ENCODE data around the gene CALM3.

CALM3 gene

GRCh38 chr19:46615966-46616365, 14.8 kb downstream of the CALM3 start:
- TF ChIP-seq CTCF (IDR thresholded peaks at IDR 0.05; ENCODE audit: insufficient read depth, low read depth, low read length, missing control alignments), result no peak
- no peak overlapping the region for H3K4me3 ChIP-seq (ENCODE audit: low read length)
- no peak for DNase-seq (ENCODE audit: low read depth)

- TF ChIP-seq CTCF (IDR thresholded peaks at IDR 0.05; ENCODE audit: insufficient read depth, low read depth, low read length, missing control alignments), result peak; percentile 72
- peak; percentile 68 for DNase-seq (ENCODE audit: low read depth)
- no peak overlapping the region for H3K4me3 ChIP-seq (ENCODE audit: low read length)
Observed at GRCh38 chr19:46616631-46617322, 15.6 kb downstream of the CALM3 start.

DNA sequence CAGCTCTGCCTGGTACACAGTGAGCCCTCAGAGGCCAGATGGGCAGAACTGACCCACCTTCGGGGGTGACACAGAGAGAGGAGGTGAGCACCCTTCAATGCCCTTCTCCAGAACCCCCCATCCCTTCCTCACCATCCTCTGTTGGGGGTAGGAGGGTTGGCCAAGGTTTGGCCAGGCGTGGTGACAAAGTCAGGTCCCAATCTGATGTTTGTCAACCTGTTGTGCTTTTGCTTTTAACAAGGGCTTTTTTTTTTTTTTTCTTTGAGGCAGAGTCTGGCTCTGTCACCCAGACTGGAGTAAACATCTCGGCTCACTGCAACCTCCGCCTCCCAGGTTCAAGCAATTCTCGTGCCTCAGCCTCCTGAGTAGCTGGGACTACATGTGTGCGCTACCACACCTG, 16.5 kb downstream of the CALM3 start:
- H3K4me3 ChIP-seq (ENCODE audit: low read length), result no peak overlapping the region

DNA sequence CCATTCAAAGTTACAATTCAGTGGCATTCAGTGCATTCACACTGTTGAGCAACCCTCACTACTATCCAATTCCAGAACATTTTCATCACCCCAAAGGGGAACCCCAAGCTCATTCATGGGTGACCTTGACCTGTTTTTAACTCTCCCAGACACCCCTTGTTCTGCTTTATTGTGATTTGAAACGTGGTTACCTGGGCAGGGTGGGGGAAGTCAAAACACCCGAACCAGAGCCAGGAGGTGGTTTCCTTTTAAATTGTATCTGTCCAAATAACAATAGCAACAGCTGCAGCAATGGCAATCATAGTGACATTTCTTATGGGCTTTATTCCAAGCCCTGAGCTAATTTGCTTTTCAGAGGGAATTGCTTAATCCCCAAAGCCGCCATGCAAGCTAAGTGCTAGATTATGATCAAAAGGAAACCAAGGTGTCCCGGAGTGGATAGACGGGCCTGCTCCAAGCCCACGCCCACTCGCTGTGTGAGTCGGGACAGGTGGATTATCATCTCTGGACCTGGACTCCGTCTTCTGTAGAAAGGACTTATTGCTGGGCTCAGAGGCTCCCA, 17.6 kb downstream of the CALM3 start:
- peak; percentile 25 for DNase-seq (ENCODE audit: low read depth)
- H3K4me3 ChIP-seq (ENCODE audit: low read length), result no peak overlapping the region
- no peak for TF ChIP-seq CTCF (IDR thresholded peaks at IDR 0.05; ENCODE audit: insufficient read depth, low read depth, low read length, missing control alignments)

More for the DNA sequence above, 16.5 kb downstream of the CALM3 start:
- no peak for TF ChIP-seq CTCF (IDR thresholded peaks at IDR 0.05; ENCODE audit: insufficient read depth, low read depth, low read length, missing control alignments)
- DNase-seq (ENCODE audit: low read depth), result no peak

- TF ChIP-seq CTCF (IDR thresholded peaks at IDR 0.05; ENCODE audit: insufficient read depth, low read depth, low read length, missing control alignments), result no peak
- no peak for DNase-seq (ENCODE audit: low read depth)
- no peak overlapping the region for H3K4me3 ChIP-seq (ENCODE audit: low read length)
Observed at GRCh38 chr19:46620267-46620666, 19.1 kb downstream of the CALM3 start.

DNA sequence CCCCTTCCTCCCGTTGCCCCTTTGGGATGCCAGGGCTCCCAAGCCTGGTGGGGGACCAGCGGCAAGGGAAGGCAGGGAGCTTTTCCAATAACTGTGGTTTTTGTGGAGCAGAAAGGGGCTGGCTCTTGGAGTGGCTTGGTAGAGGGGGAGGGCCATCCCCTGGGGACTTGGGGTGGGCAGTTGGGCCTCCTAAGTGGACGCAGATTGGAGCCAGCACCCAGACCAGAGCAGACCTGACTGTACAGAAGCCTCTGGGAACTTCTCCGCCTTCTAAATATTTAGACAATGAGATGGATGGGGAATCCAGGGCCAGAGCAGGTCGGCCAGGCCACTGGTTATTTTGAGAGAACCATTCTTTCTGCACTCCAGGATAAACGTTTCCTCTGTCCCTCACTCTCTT, 19.6 kb downstream of the CALM3 start:
- no peak overlapping the region for H3K4me3 ChIP-seq (ENCODE audit: low read length)

More for the DNA sequence above, 19.6 kb downstream of the CALM3 start:
- DNase-seq (ENCODE audit: low read depth), result no peak
- no peak for TF ChIP-seq CTCF (IDR thresholded peaks at IDR 0.05; ENCODE audit: insufficient read depth, low read depth, low read length, missing control alignments)

All from epithelial cell of esophagus (primary cell).